Endodermal cell (in vitro differentiated cells): ENCODE data around the gene CFAP74. TPM values are rescaled to one million over a fixed set of nuclear protein-coding genes. Genes with fewer than 3 reads are reported as not detected.

ENCODE experiments used
- DNase-seq: peaks from one replicate; pipeline ENCODE4 v3.0.0-alpha.2; 2017
- H3K27ac ChIP-seq: 2 replicates; pipeline ENCODE4 v1.5.1; 2013; ENCODE audit warnings: mild to moderate bottlenecking, low read depth, low read length, moderate library complexity
- H3K27me3 ChIP-seq: 2 replicates; pipeline ENCODE4 v1.6.1; 2013; ENCODE audit warnings: mild to moderate bottlenecking, low read length, moderate library complexity; ENCODE audit not compliant: insufficient read depth, control insufficient read depth, poor library complexity, severe bottlenecking
- H3K36me3 ChIP-seq: 2 replicates; pipeline ENCODE4 v1.7.0; 2013; ENCODE audit warnings: mild to moderate bottlenecking, low read length, moderate library complexity; ENCODE audit not compliant: control insufficient read depth, insufficient read depth
- H3K4me1 ChIP-seq: one replicate; pipeline ENCODE4 v1.7.0; 2013; ENCODE audit warnings: low read length; ENCODE audit not compliant: control insufficient read depth, insufficient read depth
- H3K4me3 ChIP-seq: 2 replicates; pipeline ENCODE4 v1.5.1; 2013; ENCODE audit warnings: mild to moderate bottlenecking, low read length, moderate library complexity
- H3K9ac ChIP-seq: 2 replicates; pipeline ENCODE4 v1.6.1; 2013; ENCODE audit warnings: mild to moderate bottlenecking, low read length, moderate library complexity; ENCODE audit not compliant: poor library complexity, severe bottlenecking; ENCODE audit errors: extremely low read depth
- H3K9me3 ChIP-seq: 2 replicates; pipeline ENCODE4 v1.6.1; 2013; ENCODE audit warnings: mild to moderate bottlenecking, low read length, moderate library complexity; ENCODE audit not compliant: control insufficient read depth
- H3K27ac Mint-ChIP-seq: 2 replicates; pipeline ENCODE4 v1.8.0; 2020; ENCODE audit warnings: mixed read lengths
- H3K27me3 Mint-ChIP-seq: 2 replicates; pipeline ENCODE4 v1.8.0; 2021; ENCODE audit warnings: mild to moderate bottlenecking, mixed read lengths; ENCODE audit not compliant: insufficient read depth
- H3K36me3 Mint-ChIP-seq: 2 replicates; pipeline ENCODE4 v1.8.0; 2020; ENCODE audit warnings: low read depth, mixed read lengths
- H3K4me1 Mint-ChIP-seq: 2 replicates; pipeline ENCODE4 v1.8.0; 2020; ENCODE audit warnings: mixed read lengths
- H3K4me3 Mint-ChIP-seq: 2 replicates; pipeline ENCODE4 v1.8.0; 2020; ENCODE audit warnings: mild to moderate bottlenecking, moderate library complexity, mixed read lengths
- H3K9me3 Mint-ChIP-seq: 2 replicates; pipeline ENCODE4 v1.8.0; 2020; ENCODE audit warnings: mild to moderate bottlenecking, mixed read lengths
- WGBS, 2 experiments: methylation state at CpG; one replicate each; pipeline versions ENCODE4 v1.1.5 to v1.1.7; 2013; ENCODE audit warnings: missing lambda C conversion rate in 2 of 2, mixed read lengths in 1 of 2; ENCODE audit not compliant: insufficient coverage in 1 of 2, insufficient read length in 1 of 2; 5-methylcytosine and 5-hydroxymethylcytosine counted together
- total RNA-seq, 2 donors: library from RNA; stranded (reverse); fragmentation: NEBNext Ultra II Directional in 1 of 2; extraction: Animal tissue kit (Norgen Biotek cat#: 25700) in 1 of 2; gene quantifications; 2 replicates in 1 of 2; 3 replicates in 1 of 2; pipeline ENCODE4 v1.2.1, GENCODE V29; 2021
- TF ChIP-seq, protein P1 (sequence below): fragments of 200-600 bp; sonication (generic); conservative IDR thresholded peaks from 2 replicates; pipeline ENCODE4 v1.5.0; 2021; ENCODE audit warnings: antibody characterized with exemption, mild to moderate bottlenecking

The CFAP74 gene
- total RNA-seq, 2 donors from 2014 or later: 0.58 to 0.75 TPM

DNA sequence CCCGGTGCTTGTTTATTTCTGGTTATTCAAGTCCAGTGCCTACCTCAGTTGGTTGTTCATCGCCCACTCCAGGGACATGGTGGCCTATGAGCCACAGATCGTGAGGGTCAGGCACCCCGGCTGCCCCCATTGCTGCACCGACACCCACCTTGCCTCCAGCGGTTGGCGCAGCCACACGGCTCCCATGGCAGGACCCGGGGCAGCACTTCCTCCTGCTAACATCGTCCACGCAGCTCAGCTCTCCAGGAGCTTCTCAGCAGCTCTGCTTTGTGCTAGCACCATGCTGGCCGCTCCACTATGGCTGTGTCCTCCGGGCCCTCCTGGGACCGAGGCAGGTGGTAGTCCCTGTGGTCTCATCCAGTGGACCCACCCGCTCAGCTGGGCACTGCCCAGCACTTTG is 32.7 kb upstream of the CFAP74 start:
- WGBS, 2 experiments: 88% methylated on average over 12 to 15 of the region's 15 CpGs
- no peak overlapping the region for H3K4me3 Mint-ChIP-seq
- no peaks in the 10 kb centered on the region for H3K4me1 Mint-ChIP-seq

DNA sequence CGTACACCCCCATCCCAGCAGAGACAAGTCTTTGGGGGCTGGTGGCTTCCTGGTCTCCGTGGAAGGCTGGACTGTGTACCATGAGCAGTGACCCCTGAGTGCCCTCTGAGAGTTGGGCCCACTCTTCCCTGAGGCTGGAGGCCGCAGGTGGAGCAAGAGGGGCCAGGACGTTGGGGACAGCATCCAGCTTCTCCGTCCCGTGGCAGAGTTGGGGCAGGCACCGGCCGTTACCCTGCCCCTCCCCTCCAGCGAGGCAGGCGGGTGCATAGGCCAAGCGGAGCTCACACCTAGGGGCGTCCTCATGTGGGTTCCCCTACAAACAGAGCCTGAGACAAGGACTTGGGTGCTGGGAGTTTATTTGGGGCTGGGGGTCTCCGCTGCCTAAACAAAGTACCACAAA is 29.6 kb upstream of the CFAP74 start:
- Histone ChIP-seq H3K36me3 (no peaks in the 10 kb centered on the region), H3K4me1 (no peaks in the 10 kb centered on the region), H3K9me3 (no peaks in the 10 kb centered on the region), H3K4me3 (no peak overlapping the region), H3K27ac (no peak overlapping the region), H3K27me3 (no peaks in the 10 kb centered on the region), H3K9ac (no peak overlapping the region)
- Mint-ChIP-seq H3K36me3 (no peaks in the 10 kb centered on the region), H3K27me3 (no peaks in the 10 kb centered on the region), H3K27ac (no peak overlapping the region), H3K9me3 (no peaks in the 10 kb centered on the region), H3K4me3 (no peak overlapping the region), H3K4me1 (no peaks in the 10 kb centered on the region)
- TF ChIP-seq, protein P1, sequence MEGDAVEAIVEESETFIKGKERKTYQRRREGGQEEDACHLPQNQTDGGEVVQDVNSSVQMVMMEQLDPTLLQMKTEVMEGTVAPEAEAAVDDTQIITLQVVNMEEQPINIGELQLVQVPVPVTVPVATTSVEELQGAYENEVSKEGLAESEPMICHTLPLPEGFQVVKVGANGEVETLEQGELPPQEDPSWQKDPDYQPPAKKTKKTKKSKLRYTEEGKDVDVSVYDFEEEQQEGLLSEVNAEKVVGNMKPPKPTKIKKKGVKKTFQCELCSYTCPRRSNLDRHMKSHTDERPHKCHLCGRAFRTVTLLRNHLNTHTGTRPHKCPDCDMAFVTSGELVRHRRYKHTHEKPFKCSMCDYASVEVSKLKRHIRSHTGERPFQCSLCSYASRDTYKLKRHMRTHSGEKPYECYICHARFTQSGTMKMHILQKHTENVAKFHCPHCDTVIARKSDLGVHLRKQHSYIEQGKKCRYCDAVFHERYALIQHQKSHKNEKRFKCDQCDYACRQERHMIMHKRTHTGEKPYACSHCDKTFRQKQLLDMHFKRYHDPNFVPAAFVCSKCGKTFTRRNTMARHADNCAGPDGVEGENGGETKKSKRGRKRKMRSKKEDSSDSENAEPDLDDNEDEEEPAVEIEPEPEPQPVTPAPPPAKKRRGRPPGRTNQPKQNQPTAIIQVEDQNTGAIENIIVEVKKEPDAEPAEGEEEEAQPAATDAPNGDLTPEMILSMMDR: no peak
- no peak for DNase-seq
- 88 to 93% methylated on average over 11 to 13 of the region's 13 CpGs for whole genome bisulfite sequencing, 2 experiments

More for the DNA sequence above, 32.7 kb upstream of the CFAP74 start:
- Histone ChIP-seq H3K4me1 (no peaks in the 10 kb centered on the region), H3K27me3 (no peaks in the 10 kb centered on the region), H3K9me3 (no peaks in the 10 kb centered on the region), H3K4me3 (no peak overlapping the region), H3K27ac (no peak overlapping the region), H3K36me3 (no peaks in the 10 kb centered on the region), H3K9ac (no peak overlapping the region)
- TF ChIP-seq, protein P1: no peak
- DNase-seq: no peak
- Mint-ChIP-seq H3K9me3 (no peaks in the 10 kb centered on the region), H3K27me3 (no peaks in the 10 kb centered on the region), H3K27ac (no peak overlapping the region), H3K36me3 (no peaks in the 10 kb centered on the region)

DNA sequence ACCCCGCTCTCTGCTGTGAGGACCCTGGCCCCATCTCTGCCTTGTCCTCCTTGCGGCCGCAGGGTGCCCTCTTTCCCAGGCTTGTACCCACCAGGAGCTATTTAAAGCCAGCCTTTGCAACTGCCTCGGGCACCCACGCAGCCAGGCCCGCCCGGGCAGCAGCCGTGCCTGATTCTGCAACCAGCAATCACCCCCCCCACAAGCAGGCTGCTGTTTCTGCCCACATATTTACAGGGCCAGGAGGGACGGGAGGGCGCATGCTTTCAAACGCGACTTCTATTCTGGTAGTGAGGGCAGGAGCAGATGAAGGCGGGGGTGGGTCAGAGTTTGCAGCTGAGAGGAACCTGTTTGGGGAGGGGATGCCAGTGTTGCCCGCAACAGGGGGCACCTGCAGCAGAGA is 29.2 kb upstream of the CFAP74 start:
- no peak overlapping the region for H3K4me3 ChIP-seq
- H3K27ac Mint-ChIP-seq: no peak overlapping the region
- H3K4me1 Mint-ChIP-seq: no peaks in the 10 kb centered on the region
- H3K27me3 ChIP-seq: no peaks in the 10 kb centered on the region
- H3K36me3 Mint-ChIP-seq: no peaks in the 10 kb centered on the region
- H3K27me3 Mint-ChIP-seq: no peaks in the 10 kb centered on the region
- H3K9ac ChIP-seq: no peak overlapping the region
- no peaks in the 10 kb centered on the region for H3K9me3 ChIP-seq
- 90 to 96% methylated on average over 9 to 14 of the region's 14 CpGs for WGBS, 2 experiments
- no peaks in the 10 kb centered on the region for H3K4me1 ChIP-seq
- no peak overlapping the region for H3K27ac ChIP-seq
- H3K9me3 Mint-ChIP-seq: no peaks in the 10 kb centered on the region
- TF ChIP-seq, protein P1: no peak
- no peak for DNase-seq
- H3K4me3 Mint-ChIP-seq: no peak overlapping the region
- no peaks in the 10 kb centered on the region for H3K36me3 ChIP-seq
